BE2C (cell line): ENCODE measurements around the gene VPS52.

Experiments used
- DNase-seq: peaks from one replicate; pipeline ENCODE4 v3.0.0-alpha.2; 2020
- H3K27me3 ChIP-seq: fragments of 250-450 bp; sonication (Bioruptor Pico); 2 replicates; pipeline ENCODE4 v1.5.1; 2020; ENCODE audit warnings: mild to moderate bottlenecking
- H3K36me3 ChIP-seq: fragments of 250-450 bp; sonication (Bioruptor Pico); 2 replicates; pipeline ENCODE4 v1.5.1; 2020; ENCODE audit warnings: mild to moderate bottlenecking
- H3K4me1 ChIP-seq: fragments of 250-450 bp; sonication (Bioruptor Pico); 2 replicates; pipeline ENCODE4 v1.5.1; 2020
- H3K4me3 ChIP-seq: 2 replicates; pipeline ENCODE4 v1.5.1; 2011; ENCODE audit warnings: low read depth, low read length
- H3K9me3 ChIP-seq: fragments of 250-450 bp; sonication (Bioruptor Pico); 2 replicates; pipeline ENCODE4 v1.5.1; 2020
- TF ChIP-seq, protein P1 (sequence below): IDR thresholded peaks from 2 replicates; pipeline ENCODE4 v1.5.1; 2012; ENCODE audit warnings: mild to moderate bottlenecking, low read depth, low read length

The VPS52 gene

DNA sequence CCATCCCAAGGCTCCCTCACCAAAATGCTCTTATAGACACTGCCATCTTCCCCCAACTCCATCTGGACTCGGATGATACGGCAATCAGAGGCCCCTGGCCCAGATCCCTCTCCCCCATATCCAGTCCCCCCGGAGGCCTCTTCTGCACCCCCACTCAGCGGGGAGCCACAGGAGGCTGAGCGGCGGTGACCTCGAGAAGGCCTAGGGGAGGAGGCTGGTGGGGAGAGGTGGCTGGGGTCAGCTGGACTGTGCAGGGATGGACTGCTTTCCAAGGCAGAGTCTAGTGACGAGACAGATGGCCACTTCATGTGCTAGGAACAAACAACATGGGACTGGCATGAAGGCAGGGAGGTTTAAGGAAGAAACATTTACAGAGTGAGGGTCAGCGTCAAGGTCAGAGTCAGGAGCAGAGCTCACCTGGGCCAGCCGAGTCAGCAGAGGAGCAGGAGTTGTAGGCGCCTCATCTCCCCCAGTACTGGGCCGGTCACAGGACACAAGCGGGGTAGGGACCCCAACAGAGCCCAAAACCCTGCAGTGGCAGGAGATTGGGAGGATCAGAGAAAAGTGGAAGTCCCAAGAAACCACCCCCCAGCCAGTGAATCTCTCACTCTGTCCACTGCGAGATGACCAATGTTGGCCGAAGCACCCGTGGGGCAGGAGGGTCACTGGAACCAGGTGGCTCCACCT is 21.5 kb upstream of the VPS52 start:
- TF ChIP-seq, protein P1, sequence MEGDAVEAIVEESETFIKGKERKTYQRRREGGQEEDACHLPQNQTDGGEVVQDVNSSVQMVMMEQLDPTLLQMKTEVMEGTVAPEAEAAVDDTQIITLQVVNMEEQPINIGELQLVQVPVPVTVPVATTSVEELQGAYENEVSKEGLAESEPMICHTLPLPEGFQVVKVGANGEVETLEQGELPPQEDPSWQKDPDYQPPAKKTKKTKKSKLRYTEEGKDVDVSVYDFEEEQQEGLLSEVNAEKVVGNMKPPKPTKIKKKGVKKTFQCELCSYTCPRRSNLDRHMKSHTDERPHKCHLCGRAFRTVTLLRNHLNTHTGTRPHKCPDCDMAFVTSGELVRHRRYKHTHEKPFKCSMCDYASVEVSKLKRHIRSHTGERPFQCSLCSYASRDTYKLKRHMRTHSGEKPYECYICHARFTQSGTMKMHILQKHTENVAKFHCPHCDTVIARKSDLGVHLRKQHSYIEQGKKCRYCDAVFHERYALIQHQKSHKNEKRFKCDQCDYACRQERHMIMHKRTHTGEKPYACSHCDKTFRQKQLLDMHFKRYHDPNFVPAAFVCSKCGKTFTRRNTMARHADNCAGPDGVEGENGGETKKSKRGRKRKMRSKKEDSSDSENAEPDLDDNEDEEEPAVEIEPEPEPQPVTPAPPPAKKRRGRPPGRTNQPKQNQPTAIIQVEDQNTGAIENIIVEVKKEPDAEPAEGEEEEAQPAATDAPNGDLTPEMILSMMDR, result no peak
- H3K36me3 ChIP-seq, result peaks cover 14% of the 10 kb centered on the region
- no peaks in the 10 kb centered on the region for H3K9me3 ChIP-seq
- no peaks in the 10 kb centered on the region; the same call in 1 of the 2 replicates for H3K4me1 ChIP-seq
- no peak overlapping the region for H3K4me3 ChIP-seq
- H3K27me3 ChIP-seq, result no peaks in the 10 kb centered on the region
- no peak for DNase-seq

- H3K36me3 ChIP-seq, result peaks cover 35% of the 10 kb centered on the region
- no peaks in the 10 kb centered on the region; the same call in 1 of the 2 replicates for H3K4me1 ChIP-seq
- no peaks in the 10 kb centered on the region for H3K9me3 ChIP-seq
- TF ChIP-seq, protein P1, result no peak
- DNase-seq, result no peak
- H3K27me3 ChIP-seq, result no peaks in the 10 kb centered on the region
- H3K4me3 ChIP-seq, result peak overlapping the region; percentile 100
These were observed 18.8 kb upstream of the VPS52 start for GRCh38 chr6:33290459-33290858.

GRCh38 chr6:33289784-33290315 is 18.2 kb upstream of the VPS52 start:
- DNase-seq, result no peak
- Histone ChIP-seq H3K4me1 (no peaks in the 10 kb centered on the region; the same call in 1 of the 2 replicates), H3K9me3 (no peaks in the 10 kb centered on the region), H3K27me3 (no peaks in the 10 kb centered on the region), H3K4me3 (peak overlapping the region; percentile 100), H3K36me3 (peaks cover 38% of the 10 kb centered on the region)
- TF ChIP-seq, protein P1, result no peak

- TF ChIP-seq, protein P1, result no peak
These were observed 17.5 kb upstream of the VPS52 start, which contains the start of the genes PFDN6 and WDR46 for GRCh38 chr6:33288921-33289783. Gene PFDN6, plus strand, starts transcription at chr6:33289601. Its CDS starts 256 bp downstream, at chr6:33289857. Gene WDR46, minus strand, starts transcription at chr6:33289239. Its CDS starts 69 bp downstream, at chr6:33289170.

DNA sequence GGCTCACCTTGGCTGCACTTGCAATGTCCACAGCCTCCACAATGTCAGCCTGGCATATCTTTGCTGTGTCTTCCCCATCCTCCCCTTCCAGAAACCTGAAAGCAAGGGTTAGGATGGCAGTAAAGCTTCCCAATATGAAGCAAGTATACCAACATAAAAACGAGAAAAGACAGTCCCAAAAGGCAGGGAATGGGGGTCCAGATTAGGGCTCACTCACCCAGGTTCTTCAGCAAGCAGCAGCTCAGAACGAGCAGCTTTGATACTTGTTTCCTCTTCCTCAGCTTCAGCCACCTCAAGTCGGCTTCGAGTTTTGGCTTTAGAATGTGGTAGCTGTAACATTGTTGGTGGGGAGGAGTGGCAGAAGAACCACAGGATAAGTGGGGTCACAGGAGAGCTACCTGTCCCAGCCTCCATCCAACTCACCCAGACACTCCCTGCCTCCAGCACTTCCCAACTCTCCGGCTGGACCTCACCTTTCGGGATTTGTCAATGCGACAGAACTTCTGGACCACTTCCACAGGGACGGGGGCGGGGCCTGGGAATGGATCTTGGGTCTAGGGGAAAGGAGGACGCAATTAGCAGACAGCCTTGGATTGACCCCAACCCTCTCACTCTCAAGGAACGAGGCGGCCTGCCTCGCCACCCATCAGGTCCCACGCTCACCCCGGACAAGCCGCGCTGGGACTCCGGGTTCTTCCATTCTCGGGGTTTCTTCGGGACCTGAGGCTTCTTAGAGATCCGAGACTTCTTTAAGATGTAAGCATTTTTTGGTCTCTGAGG is 16.7 kb upstream of the VPS52 start:
- H3K36me3 ChIP-seq, result peaks cover 43% of the 10 kb centered on the region

More at GRCh38 chr6:33288921-33289783, 17.5 kb upstream of the VPS52 start, which contains the start of the genes PFDN6 and WDR46:
- DNase-seq, result peak; percentile 81
- Histone ChIP-seq H3K4me3 (peak within 1 kb of the TSS; percentile 100), H3K9me3 (no peaks in the 10 kb centered on the region), H3K4me1 (no peaks in the 10 kb centered on the region; the same call in 1 of the 2 replicates), H3K36me3 (peaks cover 38% of the 10 kb centered on the region), H3K27me3 (no peaks in the 10 kb centered on the region)

More for the DNA sequence above, 16.7 kb upstream of the VPS52 start:
- no peak for DNase-seq
- Histone ChIP-seq H3K4me1 (no peaks in the 10 kb centered on the region; the same call in 1 of the 2 replicates), H3K27me3 (no peaks in the 10 kb centered on the region), H3K4me3 (peak overlapping the region; percentile 100), H3K9me3 (no peaks in the 10 kb centered on the region)
- TF ChIP-seq, protein P1, result no peak
